Activated gamma-delta T cell treated with Interleukin-2 at 50 U/mL for 16 hours (primary cell): Measurements from ENCODE around the gene KRT35.

Experiments used
- DNase-seq: peaks from one replicate; pipeline ENCODE4 v3.0.0-alpha.2; 2020

Gene KRT35

DNA sequence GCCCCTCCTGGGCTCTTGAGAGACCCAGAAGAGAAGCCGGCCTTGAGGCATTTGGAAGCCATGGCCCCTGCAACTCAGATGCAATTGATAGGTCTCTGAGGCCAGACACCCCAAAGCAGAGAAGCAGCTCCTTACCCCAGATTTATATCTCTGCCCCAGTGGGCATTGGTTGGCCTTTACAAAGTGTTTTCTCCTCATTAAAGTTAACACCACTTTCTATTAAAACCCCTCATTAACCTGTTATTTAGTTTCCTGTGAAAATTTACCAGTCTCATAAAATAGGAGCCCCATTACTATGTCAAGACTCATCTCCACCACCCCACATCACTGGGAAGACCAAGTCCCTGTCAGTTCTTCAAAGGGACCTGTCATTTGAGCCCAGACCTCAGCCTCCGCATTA is at the start of gene KRT35:
Gene KRT35 (minus strand): TSS at position 116 of the 400 bp plus-strand sequence. CDS start 54 bp downstream, at position 62.
- DNase-seq: no peak

GRCh38 chr17:41530062-41531048 is 49.4 kb upstream of the KRT35 start:
- no peak for DNase-seq

DNA sequence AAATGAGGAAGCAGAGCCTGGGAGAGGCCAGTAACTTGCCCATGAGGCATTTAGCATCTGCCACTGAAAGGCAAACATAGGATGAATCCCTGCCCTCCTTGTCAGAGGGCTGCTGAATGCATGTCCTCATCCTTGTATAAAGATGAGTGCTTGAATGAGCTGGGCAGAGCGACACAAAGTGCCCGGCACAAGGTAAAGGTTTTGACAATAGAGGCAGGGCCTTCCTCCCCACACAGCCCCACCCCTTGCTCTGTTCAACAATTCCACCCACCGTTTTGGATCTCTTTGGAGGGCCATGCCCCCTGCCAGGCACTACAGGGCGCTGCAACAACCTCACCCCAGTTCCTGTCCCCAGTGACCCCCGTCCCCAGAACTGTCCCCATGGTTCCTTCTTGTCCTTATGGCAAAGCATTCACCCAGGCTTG is 48.6 kb upstream of the KRT35 start:
- DNase-seq: no peak

DNA sequence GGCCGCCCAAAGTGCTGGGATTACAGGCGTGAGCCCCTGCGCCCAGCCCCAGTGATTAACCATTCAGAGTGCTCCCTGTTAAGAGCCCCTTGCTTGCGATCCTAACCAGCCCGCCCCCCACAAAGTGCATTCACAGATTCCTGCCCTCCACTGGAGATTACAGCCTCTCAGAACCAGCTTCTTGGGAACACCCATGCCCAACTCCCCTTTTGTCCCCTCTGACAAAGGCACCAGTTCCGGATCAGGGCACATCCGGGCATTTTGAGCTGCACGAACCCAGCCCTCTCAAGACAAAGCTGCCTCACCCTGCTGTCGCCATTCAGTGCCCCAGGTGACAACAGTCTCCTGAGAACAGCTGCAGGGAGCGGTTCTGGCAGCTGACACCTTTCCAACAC is 48.0 kb upstream of the KRT35 start:
- DNase-seq: no peak

DNA sequence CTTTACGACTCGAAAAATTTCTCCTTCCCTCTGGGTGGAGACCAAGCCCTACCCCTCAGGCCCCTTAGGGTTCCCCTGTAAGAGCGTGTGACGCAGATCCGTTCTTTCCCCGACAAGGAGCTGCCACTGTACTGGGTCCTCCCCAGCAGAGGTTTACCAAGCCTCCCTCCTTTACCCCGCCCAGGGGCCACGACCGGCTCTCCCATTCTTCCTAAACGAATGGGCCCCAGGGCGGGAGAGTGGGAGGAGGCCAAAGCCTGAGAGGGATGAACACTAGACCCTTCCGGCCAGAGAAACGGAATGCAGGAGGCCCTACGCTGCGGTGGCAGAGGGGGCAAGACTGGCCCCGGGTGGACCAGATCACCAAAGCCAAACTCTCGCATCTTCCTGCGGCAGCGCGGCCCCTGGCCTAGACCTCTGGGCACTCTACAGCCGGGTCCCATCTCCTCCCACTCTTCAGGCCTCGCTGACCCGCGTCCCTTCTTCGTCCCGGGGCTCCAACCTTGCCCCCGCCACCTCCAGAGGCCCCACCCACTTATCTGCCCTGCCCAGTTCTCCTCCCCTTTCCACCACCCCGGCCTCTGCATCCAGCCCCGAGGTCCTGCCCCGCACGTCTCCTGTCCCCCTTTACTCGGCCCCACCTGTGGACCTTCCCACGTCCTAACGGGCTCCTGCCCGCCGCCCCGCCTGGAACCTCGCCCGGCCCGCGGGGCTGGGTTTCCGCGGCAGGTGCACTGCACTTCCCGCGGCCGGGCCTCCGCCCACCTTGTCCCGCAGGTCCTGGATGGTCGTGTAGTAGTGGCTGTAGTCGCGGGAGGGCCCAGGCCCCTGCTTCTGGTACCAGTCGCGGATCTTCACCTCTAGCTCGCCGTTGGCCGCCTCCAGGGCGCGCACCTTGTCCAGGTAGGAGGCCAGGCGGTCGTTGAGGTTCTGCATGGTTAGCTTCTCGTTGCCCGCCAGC is 46.4 kb upstream of the KRT35 start:
- DNase-seq: no peak

GRCh38 chr17:41524261-41524660 is 43.3 kb upstream of the KRT35 start:
- DNase-seq: no peak

GRCh38 chr17:41523787-41524186 is 42.8 kb upstream of the KRT35 start:
- DNase-seq: no peak

GRCh38 chr17:41523225-41523593 is 42.3 kb upstream of the KRT35 start:
- no peak for DNase-seq

GRCh38 chr17:41522301-41523224 is 41.6 kb upstream of the KRT35 start:
- DNase-seq: no peak

- no peak for DNase-seq
Observed at GRCh38 chr17:41521574-41522261, 40.8 kb upstream of the KRT35 start.

GRCh38 chr17:41520821-41521521 is 40.0 kb upstream of the KRT35 start:
- no peak for DNase-seq

DNA sequence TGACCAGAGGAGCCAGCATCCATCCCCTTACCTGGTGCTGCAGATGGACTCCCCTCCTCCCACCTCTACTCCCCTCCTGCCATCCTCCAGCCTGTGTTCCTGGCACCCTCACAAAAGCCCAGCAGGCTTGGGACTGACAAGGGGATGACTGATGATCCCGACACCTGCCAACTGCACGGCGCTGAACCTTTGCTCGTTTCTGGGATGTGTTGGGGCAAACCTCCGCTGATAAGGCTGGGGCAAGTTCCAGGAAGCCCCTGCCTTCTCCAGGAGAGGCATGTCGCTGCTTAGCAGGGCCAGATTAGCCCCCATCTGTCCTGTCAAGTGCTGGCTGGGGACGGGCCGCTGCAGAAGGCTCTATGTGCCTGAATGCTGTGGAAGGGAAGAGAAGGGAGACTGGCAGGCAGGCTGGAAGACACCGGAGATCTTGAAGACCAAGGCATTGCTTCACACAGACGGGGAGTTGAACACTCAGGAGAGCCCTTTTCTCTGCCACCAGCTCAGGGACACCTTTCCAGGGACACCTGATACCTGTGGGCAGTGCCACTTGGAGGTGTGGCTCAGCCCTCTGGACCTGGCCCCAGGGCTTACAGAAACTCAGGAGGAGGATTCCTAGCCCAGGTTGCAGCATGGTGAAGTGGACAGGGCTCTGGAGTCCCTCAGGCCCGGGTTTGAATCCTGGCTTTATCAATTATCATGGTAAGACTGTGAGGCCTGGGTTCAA is 38.7 kb upstream of the KRT35 start:
- DNase-seq: no peak

- DNase-seq: no peak
Observed at GRCh38 chr17:41518789-41519449, 38.0 kb upstream of the KRT35 start, which contains the start of gene KRT15. TSS of gene KRT15 (minus strand) at chr17:41518890. CDS start at chr17:41518827, 63 bp downstream.

GRCh38 chr17:41518031-41518430 is 37.1 kb upstream of the KRT35 start:
- DNase-seq: no peak

GRCh38 chr17:41516830-41517283 is 35.9 kb upstream of the KRT35 start:
- no peak for DNase-seq

DNA sequence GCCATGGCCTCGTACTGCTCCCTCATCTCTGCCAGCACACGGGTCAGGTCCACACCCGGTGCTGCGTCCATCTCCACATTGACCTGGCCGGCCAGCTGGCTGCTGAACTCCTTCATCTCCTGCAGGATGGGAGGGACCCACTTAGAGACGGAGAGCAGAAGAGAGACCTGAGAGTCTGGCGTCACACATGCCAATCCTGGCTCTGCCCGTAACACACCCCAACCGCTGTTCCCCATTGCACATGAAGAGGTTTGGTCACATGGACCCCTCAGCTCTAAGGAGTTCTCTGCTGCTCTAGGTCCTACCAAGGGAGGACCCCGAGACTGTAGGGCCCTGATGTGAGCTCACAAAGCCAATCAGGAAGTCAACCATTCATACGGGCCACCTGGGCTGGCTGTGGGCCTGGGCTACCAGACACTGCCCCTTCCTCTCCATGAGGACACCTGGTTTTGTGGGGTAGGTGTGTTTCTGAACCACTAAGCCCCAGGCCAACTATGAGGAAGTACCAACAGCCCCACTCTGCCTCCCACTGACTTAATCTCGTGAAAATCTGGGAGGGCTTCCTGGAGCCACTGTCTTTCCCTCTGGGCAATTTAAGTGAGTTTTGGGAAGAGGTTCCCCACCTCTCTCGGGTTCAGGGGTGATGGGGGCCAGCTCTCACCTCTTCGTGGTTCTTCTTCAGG is 35.3 kb upstream of the KRT35 start:
- DNase-seq: no peak

DNA sequence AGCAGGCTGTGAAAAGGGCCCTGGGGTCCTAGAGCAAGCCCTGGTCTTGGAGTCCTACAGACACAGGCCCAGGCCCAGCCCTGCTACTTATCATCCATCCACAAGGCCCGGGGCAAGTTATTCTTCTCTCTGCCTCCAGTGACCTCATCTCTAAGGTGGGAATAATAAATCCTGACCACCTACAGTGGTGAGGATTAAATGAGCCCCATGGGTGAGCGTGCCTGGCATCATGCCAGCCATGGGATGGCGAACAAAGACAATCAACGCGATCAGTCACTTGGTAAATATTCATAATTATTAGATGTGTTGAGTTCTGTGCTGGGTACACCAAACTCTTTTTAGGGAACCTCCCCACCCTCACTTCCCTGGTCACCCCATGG is 32.2 kb upstream of the KRT35 start:
- DNase-seq: no peak

GRCh38 chr17:41512546-41513167 is 31.7 kb upstream of the KRT35 start:
- no peak for DNase-seq
